Right lobe of liver (tissue), 6 donors: Measurements from ENCODE around the gene NES. TPM values are rescaled to one million over a fixed set of nuclear protein-coding genes. Genes with fewer than 3 reads are reported as not detected.

Experiments
- ATAC-seq, 4 donors: fragments of 200-7000 bp; cut with Tn5 transposase; one replicate each; pipeline ENCODE4 v1.9.1; 2020; ENCODE audit warnings: mild to moderate bottlenecking in 4 of 4, moderate library complexity in 4 of 4
- DNase-seq, 3 donors: peaks; one replicate each; pipeline ENCODE4 v3.0.0-alpha.2; 2020
- H3K27ac ChIP-seq, 3 donors: fragments of 200-600 bp; one replicate each; pipeline ENCODE4 v1.8.0; 2022
- H3K27me3 ChIP-seq, 2 donors: fragments of 200-600 bp; one replicate each; pipeline ENCODE4 v1.8.0; 2022
- H3K36me3 ChIP-seq, 4 donors: fragments of 200-600 bp; sonication (generic) in 1 of 4; one replicate each; pipeline versions ENCODE4 v1.5.1 to v1.8.0; 2017 to 2022; ENCODE audit warnings: control low read depth in 1 of 4
- H3K4me1 ChIP-seq, 4 donors: fragments of 200-600 bp; sonication (generic) in 1 of 4; one replicate each; pipeline versions ENCODE4 v1.5.1 to v1.8.0; 2017 to 2022; ENCODE audit warnings: control low read depth in 1 of 4
- H3K4me3 ChIP-seq, 3 donors: fragments of 200-600 bp; one replicate each; pipeline ENCODE4 v1.8.0; 2022
- H3K9me3 ChIP-seq, 4 donors: fragments of 200-600 bp; sonication (generic) in 1 of 4; one replicate each; pipeline versions ENCODE4 v1.5.1 to v1.8.0; 2017 to 2022; ENCODE audit warnings: control low read depth in 1 of 4
- POLR2A ChIP-seq: fragments of 450-650 bp; IDR thresholded peaks from one replicate; pipeline ENCODE4 v1.6.1; 2017; ENCODE audit warnings: antibody characterized with exemption, mild to moderate bottlenecking
- WGBS: methylation state at CpG from one replicate; pipeline ENCODE4 v1.1.6; 2018; ENCODE audit warnings: low coverage, low lambda C conversion rate; ENCODE audit not compliant: insufficient coverage; ENCODE audit errors: missing lambda C conversion rate; 5-methylcytosine and 5-hydroxymethylcytosine counted together
- intact Hi-C, 2 donors: fragments of 100-400 bp; cut with DNase I; formaldehyde crosslinking; loops; one replicate each; pipeline versions ENCODE4 v1.11.2 to v1.14.1; 2022
- total RNA-seq, 6 experiments: library from RNA; depleted of rRNA in 2 of 6; stranded (reverse); fragments of >200 nt in 2 of 6; fragmentation: NEBNext Ultra II Directional in 3 of 6; extraction: Animal tissue kit (Norgen Biotek cat#: 25700) in 3 of 6; gene quantifications; one replicate each; pipeline versions ENCODE4 v1.1.0 to v1.2.4, GENCODE V29; 2016 to 2023
- TF ChIP-seq, protein P1 (sequence below), 4 donors: fragments of 200-600 bp in 3 of 4; fragments of 450-650 bp in 1 of 4; IDR thresholded peaks; one replicate each; pipeline versions ENCODE4 v1.5.1 to v1.8.0; 2016 to 2022; ENCODE audit warnings: antibody characterized with exemption in 4 of 4, mild to moderate bottlenecking in 2 of 4
- donor health status: DM: no; HTN: yes; CAD: no.
- donor health status: DM: no; HTN: no; CAD: no.
- donor health status: DM: no; HTN: no; CAD: no.
- donor health status: DM: no; HTN: yes; CAD: no.
- donor health status: DM: no; HTN: yes; CAD: no.

The NES gene
- total RNA-seq, 6 experiments from 2014 or later = 1.1 to 7.5 (median 2.6) TPM

DNA sequence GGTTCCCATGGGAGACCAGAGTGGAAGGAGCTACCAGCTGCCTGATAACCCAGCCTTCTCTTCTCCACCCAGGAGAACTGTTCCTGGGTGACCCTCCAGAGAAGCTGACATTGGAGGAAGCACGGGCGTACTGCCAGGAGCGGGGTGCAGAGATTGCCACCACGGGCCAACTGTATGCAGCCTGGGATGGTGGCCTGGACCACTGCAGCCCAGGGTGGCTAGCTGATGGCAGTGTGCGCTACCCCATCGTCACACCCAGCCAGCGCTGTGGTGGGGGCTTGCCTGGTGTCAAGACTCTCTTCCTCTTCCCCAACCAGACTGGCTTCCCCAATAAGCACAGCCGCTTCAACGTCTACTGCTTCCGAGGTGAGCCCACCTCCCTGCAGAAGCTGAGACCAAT is 28.7 kb downstream of the NES start:
- Histone ChIP-seq H3K27ac (no peak overlapping the region), H3K4me3 (no peak overlapping the region), H3K27me3 (no peaks in the 10 kb centered on the region), H3K4me1 (no peaks in the 10 kb centered on the region), H3K36me3 (no peaks in the 10 kb centered on the region), H3K9me3 (no peaks in the 10 kb centered on the region)
- no peak for DNase-seq
- TF ChIP-seq, protein P1, sequence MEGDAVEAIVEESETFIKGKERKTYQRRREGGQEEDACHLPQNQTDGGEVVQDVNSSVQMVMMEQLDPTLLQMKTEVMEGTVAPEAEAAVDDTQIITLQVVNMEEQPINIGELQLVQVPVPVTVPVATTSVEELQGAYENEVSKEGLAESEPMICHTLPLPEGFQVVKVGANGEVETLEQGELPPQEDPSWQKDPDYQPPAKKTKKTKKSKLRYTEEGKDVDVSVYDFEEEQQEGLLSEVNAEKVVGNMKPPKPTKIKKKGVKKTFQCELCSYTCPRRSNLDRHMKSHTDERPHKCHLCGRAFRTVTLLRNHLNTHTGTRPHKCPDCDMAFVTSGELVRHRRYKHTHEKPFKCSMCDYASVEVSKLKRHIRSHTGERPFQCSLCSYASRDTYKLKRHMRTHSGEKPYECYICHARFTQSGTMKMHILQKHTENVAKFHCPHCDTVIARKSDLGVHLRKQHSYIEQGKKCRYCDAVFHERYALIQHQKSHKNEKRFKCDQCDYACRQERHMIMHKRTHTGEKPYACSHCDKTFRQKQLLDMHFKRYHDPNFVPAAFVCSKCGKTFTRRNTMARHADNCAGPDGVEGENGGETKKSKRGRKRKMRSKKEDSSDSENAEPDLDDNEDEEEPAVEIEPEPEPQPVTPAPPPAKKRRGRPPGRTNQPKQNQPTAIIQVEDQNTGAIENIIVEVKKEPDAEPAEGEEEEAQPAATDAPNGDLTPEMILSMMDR (IDR thresholded peaks at IDR 0.05) = no peak
- TF ChIP-seq POLR2A = no peak
- no peak for ATAC-seq
- 50% methylated on average over 2 of the region's 10 CpGs for WGBS
- intact Hi-C loops = no loop called here

GRCh38 chr1:156647351-156647750 is 29.9 kb downstream of the NES start:
- TF ChIP-seq POLR2A = no peak
- TF ChIP-seq, protein P1 (IDR thresholded peaks at IDR 0.05) = no peak
- Histone ChIP-seq H3K27ac (no peak overlapping the region), H3K36me3 (no peaks in the 10 kb centered on the region), H3K4me1 (no peaks in the 10 kb centered on the region), H3K27me3 (no peaks in the 10 kb centered on the region), H3K4me3 (no peak overlapping the region), H3K9me3 (no peaks in the 10 kb centered on the region)
- no peak for DNase-seq
- no peak for ATAC-seq
- WGBS = 80% methylated on average over 4 of the region's 10 CpGs
- intact Hi-C loops = no loop called here

DNA sequence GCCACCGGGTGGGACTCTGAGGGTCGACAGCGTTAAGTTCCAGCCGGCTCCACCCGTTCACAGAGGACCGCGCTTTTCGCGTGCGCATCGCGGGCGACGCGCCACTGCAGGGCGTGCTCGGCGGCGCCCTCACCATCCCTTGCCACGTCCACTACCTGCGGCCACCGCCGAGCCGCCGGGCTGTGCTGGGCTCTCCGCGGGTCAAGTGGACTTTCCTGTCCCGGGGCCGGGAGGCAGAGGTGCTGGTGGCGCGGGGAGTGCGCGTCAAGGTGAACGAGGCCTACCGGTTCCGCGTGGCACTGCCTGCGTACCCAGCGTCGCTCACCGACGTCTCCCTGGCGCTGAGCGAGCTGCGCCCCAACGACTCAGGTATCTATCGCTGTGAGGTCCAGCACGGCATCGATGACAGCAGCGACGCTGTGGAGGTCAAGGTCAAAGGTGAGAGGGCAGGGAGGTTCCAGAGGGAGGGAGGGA is 30.4 kb downstream of the NES start:
- H3K27me3 ChIP-seq = no peaks in the 10 kb centered on the region
- TF ChIP-seq, protein P1 (IDR thresholded peaks at IDR 0.05) = no peak
- no peak for TF ChIP-seq POLR2A
- no peak overlapping the region for H3K27ac ChIP-seq
- no peaks in the 10 kb centered on the region for H3K9me3 ChIP-seq
- no peak overlapping the region for H3K4me3 ChIP-seq
- H3K4me1 ChIP-seq = peaks cover 0 to 5% (median 0%) of the 10 kb centered on the region in 4 donors
- DNase-seq = no peak
- intact Hi-C loops = no loop called here
- 0% methylated on average over 4 of the region's 51 CpGs for WGBS
- no peak for ATAC-seq
- H3K36me3 ChIP-seq = no peaks in the 10 kb centered on the region

- no peaks in the 10 kb centered on the region for H3K9me3 ChIP-seq
- H3K4me3 ChIP-seq = no peak overlapping the region
- intact Hi-C loops = no loop called here
- DNase-seq = no peak
- H3K36me3 ChIP-seq = no peaks in the 10 kb centered on the region
- peaks cover 0 to 5% (median 0%) of the 10 kb centered on the region in 4 donors for H3K4me1 ChIP-seq
- H3K27me3 ChIP-seq = no peaks in the 10 kb centered on the region
- ATAC-seq = no peak
- no peak overlapping the region for H3K27ac ChIP-seq
- WGBS = 82% methylated on average over 1 of the region's 1 CpG
- no peak for TF ChIP-seq POLR2A
- TF ChIP-seq, protein P1 (IDR thresholded peaks at IDR 0.05) = no peak
Observed at GRCh38 chr1:156645666-156646065, 31.5 kb downstream of the NES start.

GRCh38 chr1:156645056-156645455 is 32.2 kb downstream of the NES start:
- no peak overlapping the region for H3K4me3 ChIP-seq
- H3K27ac ChIP-seq = no peak overlapping the region
- WGBS = 46% methylated on average over 3 of the region's 3 CpGs
- intact Hi-C loops = no loop called here
- DNase-seq (no peak), ATAC-seq (no peak)
- H3K4me1 ChIP-seq = peaks cover 0 to 5% (median 0%) of the 10 kb centered on the region in 4 donors
- no peaks in the 10 kb centered on the region for H3K36me3 ChIP-seq
- no peak for TF ChIP-seq POLR2A
- TF ChIP-seq, protein P1 (IDR thresholded peaks at IDR 0.05) = no peak
- no peaks in the 10 kb centered on the region for H3K27me3 ChIP-seq
- H3K9me3 ChIP-seq = no peaks in the 10 kb centered on the region
